ENCODE data around the gene RBM28.

Gene RBM28

DNA sequence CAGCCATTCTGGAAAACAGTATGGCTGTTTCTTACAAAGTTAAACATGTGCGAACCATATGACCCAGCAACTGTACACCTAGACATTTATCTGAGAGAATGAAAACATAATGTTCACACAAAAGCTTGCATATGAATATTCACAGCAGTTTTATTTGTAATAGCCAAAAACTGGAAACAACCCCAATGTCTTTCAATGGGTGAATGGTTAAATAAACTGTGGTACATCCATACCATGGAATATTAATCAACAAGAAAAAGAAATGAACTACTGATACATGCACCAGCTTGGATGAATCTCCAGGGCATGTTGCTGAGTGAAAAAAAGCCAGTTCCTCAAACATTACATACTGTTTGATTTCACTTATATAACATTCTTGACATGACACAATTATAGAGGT, 65.3 kb downstream of the RBM28 start:
- DNase-seq: no peak

DNA sequence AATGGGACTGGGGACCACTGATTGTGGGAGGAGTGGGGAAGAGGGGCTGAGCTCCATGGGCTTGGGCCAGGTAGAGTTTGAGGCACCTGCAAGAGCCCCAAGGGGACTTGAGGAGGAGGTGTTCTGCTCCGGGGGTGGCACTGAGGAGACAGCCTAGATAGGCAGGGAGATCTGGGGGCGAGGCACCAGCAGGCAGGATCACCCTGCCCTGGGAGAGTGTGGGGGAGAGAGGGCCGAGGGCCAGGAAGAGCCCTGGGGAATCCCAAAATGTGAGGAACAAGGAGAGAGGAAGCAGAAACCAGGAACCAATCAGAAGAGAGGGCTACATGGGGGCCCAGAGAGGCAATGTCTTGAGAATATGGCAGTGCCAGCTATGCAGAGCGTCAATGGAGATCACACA, 68.0 kb downstream of the RBM28 start:
- no peak for DNase-seq

DNA sequence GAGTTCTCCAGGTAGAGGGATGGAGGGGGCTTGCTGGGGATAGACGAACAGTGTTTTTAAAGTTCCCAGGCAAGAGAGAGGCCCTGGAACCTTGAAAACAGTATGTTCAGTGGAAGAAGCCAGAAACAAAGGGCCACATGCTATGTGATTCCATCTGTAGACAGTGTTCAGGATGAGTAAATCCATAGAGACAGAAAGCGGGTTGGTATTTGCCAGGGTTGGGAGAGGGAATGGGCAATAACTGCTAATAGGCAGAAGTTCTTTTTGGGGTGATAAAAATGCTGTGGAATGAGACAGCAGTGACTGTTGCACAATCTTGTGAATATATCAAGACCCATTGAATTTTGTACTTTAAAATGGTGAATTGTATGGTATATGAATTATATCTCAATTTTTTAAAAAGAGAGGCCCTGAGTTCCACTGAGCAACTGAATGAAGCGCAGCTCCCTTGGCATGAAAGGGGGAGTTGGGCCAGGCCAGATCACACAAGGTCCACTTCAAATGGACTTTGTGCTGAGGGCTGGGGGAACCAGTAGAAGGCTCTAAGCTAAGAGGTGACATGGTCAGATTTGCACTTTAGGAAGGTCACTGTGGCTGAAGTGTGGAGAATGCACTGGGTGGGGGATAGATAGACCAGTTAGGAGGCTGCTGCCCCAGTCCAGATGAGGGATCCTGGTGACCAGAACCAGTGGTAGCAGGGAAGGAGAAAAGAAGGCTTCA, 68.7 kb downstream of the RBM28 start:
- no peak for DNase-seq

DNA sequence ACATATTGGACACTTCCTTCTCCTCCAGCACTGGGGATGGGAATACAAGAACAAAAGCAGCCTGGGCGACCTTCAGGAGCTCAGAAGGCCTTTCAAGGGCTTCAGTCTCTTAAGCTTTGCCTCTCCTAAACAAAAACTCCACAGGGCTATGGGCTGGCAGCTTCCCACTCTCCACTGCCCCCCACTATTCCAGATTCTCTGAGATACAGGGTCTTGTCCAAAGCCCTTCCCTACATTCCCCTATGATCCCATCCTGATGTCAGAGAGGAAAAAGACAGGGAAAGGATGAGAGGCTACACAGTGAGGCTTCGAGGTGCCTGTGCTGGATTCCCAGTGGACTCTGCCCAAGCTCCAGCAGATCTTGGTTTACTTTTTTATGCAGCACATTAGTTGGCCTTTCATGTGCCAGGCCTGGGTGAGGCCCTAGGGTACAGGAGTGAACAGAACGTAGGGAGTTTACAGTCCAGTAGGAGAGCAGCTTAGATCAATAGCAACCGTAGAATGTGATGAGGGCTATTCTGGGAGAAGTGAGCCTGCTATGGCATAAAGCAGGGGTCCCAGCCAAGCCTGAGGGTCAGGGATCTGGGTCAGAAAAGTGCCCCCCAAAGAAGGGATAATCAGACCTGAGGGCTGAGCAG, 69.3 kb downstream of the RBM28 start:
- DNase-seq: no peak

DNA sequence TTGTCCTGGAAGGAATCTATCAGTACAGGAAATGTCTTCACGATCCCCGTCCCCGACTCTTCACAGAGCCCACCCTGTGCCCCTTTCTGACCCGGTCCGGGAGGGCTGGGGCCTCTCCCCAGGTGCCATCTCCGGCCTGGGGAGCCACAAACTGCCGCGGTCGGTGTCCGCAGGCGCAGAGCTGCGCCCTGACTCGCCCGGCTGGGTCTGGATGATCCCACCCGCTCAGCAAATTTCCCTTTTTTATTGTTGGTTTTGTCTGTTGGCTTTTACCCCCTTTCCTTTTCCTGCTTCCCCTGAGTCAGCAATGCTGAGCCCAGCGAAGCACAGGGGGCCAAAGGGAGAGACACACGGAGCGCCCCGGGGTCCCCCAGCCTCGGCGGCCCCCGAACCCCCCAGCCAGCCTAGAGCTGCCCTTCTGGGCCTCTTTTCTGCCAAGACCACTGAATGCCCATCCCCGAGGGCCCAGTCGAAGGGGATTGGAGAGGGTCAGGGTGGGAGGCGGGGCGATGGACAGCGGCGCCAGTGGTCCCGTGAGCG, 71.7 kb downstream of the RBM28 start:
- DNase-seq: no peak

DNA sequence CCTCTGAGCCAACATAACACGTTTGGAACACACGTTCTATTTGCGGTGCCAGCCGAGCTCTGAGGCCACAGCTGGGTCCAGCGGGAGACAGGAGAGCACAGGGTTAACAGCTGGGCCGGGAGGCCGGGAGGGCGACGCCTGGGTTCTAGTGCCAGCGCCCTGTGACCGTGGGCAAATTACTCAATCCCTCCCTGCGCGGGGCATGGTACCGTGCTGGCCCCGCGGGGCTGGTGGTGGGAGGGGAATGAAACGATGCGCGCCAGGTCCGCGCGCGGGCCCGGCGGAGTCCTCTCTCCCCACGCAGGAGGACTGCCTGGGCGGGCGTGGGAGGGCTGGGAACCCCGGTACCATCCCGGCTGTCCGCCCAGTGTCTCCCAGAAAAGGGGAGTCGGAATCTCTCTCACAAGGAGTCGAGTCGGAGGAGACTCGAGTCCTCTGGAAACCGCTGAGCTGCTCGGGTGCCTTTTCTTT, 72.2 kb downstream of the RBM28 start:
- no peak for DNase-seq

DNA sequence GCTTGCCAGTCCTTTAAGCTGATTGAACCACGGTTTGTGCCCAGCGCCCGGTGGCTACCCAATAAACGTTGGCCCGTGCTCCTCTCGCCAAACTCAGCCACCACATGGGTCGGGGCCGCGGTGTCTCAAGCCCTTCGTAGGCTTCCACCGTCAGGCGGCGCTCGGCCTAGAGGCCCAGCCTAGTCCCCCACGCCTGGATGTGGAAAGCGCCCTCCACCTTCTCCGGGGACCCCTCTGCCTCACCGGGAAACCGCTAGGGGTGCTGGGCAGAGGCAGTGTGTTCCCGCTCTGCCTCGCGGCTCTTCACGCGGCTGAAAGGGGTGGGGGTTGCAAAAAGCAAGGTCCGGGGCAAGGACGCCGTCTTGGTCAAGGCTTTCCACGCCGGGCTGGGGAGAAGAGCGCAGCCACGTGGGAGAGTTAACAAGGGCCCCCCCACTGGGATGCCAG, 72.9 kb downstream of the RBM28 start:
- no peak for DNase-seq

DNA sequence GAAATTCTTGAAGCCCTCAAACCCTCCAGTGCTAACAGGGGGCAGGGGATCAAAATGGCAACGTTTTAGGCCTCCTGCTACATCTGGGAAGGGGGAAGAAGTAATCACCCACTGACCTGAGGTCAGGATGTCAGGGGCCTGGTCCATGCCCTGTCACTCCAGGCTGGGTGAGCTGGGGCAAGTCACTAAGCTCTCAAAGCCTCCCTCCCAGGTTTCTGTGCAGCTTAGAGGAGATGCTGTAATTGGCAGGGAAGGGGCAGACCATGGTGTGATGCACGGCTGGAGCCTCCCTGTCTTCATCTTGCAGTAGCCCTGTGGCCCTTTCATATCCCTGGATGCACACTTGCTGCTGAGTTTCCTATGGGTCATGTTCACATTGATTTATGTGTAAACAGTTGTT, 75.5 kb downstream of the RBM28 start:
- no peak for DNase-seq

DNA sequence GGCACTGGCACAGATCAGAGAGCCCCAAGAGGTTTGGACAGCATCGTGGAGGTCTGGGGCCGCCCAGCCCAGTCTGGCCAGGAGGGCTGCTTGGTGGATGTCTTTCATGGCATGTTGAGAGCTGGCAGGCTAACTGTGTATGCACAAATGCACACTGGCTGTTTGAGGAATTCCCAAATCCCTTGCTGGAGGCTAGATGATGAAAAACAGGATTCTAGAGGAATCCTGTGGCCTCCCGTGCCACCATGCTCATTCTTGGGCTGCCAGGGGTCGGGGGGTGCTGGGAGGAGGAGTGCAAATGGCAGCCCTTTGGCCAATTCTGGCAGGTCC, 76.1 kb downstream of the RBM28 start:
- no peak for DNase-seq

DNA sequence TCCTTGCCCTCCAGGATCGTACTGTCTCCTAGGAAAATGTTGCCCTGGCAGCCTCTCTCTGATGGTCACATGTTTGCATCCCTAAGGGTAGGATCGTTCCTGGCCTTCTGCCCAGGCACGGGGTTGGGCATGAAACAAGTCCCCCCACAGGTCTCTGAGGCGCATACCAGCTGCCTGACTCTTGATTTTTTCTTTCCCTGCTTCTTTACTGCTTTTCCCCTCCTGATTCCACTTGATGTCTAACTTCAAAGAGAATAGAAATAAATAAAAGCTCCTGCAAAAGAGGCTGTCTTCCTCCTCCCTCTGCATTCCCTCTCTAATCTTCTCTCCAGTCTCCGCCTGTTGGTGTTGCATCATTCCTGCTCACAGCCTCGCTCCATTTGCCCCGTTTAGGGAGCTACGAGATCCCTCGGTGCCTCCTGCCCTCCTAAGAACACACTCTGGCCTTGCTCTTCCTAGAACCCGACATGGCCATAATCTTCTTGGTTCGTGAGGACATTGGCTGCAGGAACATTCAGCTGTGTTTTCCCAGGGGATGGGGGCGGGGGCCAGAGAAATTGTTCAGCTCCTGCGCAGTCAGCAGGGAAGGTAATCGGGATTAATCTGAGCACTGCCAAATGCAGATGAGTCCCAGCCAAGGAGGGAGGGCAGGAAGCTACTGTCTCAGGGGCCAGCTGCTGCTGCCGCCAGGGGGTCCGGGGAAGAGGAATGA, 76.7 kb downstream of the RBM28 start:
- no peak for DNase-seq

DNA sequence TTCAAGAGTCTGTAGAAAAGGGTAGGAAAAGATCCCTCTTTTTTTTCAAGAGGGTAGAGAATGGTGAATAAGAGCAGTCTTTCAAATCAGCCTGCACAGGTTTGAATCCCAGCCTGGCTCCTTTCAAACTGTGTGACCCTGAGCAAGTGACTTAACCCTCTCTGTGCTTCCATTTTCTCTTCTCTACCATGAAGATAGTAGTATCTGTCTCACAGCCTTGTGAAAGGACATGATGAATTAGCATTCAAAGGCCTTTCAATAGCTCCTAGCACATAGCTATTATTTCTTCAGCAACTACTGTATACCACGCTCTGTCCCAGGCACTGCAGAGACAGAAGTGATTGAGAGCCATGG, 77.2 kb downstream of the RBM28 start:
- DNase-seq: no peak

DNA sequence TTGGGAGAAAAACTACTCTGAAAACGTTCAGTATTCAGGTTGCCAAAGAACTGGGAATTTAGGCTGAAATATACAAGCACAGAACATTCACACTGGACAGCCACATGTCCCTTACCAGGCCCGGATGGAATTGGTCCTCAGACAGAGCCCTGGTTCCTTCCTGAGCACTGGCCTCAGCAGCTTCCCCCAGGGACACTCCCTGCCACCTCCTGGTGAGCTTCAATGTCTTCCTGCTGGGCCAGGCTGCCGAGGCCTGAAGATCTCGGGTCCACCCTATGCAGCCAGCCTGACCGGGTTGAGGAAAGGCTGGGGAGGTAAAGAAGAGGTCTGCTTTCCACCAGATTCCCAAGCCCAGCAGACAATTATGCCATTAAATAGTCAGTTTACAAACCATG, 77.8 kb downstream of the RBM28 start:
- no peak for DNase-seq

DNA sequence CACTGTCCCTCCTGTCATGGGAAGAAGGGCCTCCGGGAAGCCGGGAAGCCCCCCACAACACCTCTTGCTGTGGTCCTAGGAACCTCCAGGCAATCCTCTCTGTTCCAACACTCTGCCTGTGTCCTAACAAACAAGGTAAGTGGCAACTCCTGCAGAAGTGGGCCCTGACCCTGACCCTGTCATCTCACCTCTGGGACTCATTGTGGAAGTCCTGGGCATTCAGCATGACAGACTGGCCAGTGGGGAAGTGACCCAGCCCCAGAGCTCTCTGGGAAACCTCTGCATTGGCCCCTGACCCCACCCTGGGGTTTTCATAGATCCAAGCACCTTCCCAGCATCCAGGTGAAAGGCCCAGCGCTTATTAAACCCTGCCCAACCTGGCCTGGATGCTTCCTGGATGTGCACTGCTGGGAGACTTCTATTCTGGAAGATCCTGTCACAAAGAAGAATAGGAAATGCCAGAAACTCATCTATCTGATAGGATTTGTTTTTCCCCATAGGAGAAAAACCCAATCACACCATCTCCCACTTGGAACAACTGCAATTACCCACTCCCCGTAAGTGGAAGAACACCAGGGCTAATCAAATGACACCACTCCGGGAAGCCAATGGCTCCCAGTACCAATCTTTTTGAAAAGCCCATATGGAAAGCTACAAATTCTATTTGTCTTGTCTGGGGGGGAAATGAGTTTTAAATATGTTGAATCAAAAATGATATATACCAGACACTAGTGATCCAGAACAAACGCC, 78.4 kb downstream of the RBM28 start:
- DNase-seq: no peak

DNA sequence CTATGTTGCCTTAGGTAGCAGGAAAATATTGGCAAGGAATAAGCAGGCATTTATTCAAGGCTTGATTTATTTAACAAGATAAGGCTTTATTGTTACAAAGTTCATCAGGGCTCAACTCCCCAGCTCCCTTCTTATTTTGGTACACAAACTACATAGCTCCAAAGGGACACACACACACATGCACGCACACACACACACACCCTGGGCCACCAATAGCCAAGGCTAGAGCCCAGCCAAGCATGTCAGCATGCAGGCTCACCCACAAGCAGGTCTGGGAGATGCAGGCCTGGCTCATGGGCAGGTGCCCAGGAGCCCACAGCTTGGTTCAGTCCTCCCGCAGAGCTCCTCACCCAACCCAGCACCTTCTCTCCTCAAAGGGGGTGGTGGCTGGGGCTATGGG, 79.2 kb downstream of the RBM28 start:
- no peak for DNase-seq

DNA sequence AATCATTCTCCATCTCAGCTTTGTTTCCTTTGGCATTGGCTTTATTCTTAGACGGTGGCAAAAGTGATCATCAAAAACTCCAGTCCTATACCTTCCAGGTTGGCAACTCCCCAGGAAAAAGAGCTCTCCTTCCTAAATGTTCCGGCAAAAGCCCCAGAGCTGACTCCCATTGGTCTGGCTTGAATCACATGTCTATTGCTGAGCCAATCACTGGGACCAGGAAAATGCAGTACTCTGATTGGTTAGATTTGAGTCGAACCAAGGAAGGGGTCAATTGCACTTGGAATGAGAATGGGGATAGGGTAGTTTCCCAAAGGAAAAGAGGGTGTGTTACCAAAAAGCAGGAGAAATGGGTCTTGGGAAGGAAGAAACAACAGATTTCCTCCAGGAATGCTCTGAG, 80.3 kb downstream of the RBM28 start:
- no peak for DNase-seq

DNA sequence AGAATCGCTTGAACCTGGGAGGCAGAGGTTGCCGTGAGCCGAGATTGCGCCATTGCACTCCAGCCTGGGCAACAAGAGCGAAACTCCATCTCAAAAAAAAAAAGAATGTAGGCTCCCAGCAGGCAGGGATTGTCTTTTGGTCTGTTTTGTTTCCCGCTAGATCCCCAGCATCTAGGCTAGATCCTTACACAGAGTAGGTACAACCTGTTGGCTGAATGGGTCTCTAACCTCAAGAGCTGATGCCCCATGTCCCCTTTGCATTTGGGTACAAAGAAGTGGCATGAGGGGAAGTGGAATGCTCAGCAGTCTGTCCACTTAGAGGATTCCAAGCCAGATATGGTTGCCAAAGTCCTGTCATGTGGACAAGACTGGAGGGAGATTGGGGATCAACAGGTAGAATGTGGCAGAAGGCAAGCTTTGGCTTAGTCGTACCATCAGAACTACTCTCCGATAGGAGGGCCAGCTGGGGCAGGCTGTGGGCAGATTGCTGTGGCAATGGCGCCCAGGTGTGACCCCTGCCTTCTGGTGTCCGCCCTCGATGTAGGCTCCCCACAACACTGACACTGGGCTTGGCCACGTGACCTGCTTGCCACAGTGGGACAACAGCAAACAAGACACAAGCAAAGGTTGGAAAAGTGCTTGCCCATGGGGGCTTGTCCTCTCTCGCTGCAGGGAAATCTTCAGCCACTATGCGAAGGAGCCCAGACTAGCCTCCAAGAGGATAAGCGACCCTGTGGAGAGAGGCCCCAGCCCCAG, 81.3 kb downstream of the RBM28 start:
- no peak for DNase-seq

DNA sequence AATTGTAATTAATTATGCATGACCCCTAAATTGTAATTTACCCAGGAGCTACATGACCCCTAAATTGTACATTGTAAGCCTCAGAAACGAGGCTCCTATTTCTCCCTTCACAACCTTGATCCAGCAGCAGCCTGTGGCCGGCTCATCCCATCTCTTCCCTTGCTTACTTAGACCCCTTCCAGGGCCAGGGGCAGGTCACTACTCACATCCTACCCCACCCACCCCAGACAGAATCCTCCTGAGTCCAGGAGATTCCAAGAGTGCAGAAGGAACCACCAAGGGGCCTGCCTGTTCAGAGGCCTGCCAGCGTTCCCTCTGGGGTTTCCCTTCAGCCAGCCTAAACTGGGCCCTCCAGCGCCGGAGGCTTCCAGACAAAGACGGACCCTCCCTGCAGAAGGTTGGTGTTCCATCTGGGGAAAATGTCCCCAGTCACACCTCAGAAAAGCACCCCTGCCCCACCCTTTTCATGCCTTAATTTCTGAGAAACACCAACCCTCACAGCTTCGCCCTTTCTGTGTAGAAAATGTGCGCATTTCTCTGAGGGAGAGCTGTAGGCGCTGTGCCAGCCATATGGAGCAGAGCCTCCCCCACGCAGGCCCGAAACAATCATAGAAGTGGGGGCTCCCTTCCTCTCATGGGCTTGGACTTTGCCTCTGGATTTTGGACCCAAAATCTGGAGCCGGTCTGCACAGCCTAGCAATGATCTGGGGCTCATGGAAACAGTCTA, 83.5 kb downstream of the RBM28 start:
- no peak for DNase-seq

DNA sequence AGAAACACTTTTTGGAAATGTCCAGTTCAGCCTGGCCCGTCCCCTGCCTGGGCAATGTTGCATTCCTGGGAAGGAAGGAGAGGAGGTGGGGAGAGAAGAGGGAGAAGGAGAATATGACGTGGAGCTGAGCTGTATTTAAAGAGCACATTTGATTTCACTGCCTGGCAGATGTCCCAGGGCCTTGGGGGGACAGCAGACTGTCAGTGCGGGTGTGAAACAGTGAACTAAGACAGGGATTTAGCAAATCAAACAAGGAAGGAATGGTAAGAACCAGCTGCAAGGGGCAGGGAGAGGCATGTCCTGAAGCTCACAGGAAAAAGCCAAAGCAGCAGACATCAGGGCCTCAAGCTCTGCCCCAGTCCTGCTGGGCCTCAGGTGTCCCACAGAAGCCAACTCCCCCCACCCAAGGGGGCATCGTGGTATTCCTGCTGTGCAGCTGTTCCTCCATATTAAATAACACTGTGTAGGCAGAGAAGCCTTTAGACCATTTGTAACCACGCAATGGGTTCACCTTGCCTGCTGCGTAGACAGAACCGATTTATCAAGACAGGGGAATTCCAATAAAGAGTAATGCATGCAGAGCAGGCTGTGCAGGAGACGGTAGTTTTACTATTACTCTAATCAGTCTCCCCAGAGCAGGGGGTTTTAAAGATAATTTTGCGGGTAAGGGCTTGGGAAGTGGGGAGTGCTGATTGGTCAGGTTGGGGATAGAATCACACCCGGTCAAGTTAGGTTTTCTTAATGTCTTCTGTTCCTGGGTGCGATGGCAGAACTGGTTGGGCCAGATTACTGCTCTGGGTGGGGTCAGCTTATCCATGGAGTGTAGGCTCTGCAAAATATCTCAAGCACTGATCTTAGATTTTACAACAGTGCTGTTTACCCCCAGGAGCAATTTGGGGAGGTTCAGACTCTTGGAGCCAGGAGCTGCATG, 84.3 kb downstream of the RBM28 start:
- DNase-seq: no peak

DNA sequence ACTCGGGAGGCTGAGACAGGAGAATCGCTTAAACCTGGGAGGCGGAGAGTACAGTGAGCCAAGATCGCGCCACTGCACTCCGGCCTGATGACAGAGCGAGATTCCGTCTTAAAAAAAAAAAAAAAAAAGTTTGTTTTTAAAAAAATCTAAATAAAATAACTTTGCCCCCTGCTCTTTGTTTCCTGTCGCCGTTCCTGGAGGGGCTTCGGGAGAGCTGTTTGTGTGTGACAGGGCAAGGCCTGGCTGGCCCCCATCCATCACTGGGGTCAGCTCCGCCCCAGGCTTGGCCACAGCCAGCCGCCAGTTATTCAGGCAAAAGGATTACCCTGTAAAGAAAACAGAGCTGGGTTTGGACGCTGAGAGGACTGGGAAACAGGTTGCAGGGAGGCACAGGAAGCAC, 86.2 kb downstream of the RBM28 start:
- no peak for DNase-seq

DNA sequence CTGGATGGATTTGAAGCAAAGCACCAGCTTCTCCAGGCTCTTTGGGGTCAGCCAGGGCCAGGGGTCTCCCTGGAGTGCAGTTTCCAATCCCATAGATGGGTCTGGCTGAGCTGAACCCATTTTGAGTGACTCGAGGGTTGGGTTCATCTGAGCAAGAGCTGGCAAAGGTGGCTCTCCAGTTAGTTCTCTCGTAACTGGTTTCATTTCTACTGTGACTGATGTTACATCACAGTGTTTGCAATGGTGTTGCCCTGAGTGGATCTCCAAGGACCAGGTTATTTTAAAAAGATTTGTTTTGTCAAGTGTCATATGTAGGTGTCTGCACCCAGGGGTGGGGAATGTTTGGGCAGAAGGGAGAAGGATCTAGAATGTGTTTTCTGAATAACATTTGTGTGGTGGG, 88.4 kb downstream of the RBM28 start:
- DNase-seq: no peak

DNA sequence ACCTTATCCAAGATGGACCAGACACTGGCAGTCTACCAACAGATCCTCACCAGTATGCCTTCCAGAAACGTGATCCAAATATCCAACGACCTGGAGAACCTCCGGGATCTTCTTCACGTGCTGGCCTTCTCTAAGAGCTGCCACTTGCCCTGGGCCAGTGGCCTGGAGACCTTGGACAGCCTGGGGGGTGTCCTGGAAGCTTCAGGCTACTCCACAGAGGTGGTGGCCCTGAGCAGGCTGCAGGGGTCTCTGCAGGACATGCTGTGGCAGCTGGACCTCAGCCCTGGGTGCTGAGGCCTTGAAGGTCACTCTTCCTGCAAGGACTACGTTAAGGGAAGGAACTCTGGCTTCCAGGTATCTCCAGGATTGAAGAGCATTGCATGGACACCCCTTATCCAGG, 89.2 kb downstream of the RBM28 start:
- no peak for DNase-seq

Data from CD4-positive, alpha-beta T cell treated with Interleukin-10 for 1 hour (primary cell).